ENCODE data around the gene ZMAT2. TPM values are rescaled to one million over a fixed set of nuclear protein-coding genes. Genes with fewer than 3 reads are reported as not detected.
A peak's percentile ranks its signal among the peaks of the same experiment; 100 is the strongest.

Gene ZMAT2
- polyA plus RNA-seq, 2 of the 4 experiments (the other 2 are of a cell fraction), result 90.9 to 208 TPM

DNA sequence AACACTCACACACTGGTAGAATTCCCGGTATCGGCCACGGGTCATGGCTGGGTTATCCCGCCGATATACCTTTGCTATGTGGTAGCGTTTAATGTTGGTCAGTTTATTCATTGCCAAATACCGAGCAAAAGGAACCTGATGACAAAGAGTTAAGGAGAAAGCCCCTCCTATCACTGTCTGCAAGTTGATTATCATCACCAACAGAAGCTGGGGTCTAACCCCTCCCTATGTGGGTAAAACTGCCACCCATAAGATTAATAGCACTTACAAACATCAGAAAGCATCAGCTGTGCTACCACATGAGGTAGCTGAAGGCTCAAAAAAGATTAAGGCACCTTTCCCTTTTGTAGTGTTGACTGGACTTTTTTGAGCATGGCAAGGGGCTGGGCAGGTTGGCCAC lies 21.3 kb upstream of the ZMAT2 start:
- H3K27ac ChIP-seq, result no peak overlapping the region
- ATAC-seq, result no peak
- CTCF ChIA-PET, result interaction anchor here (1.1 to 1.9 kb wide), 2 partner anchors 12 to 92 kb away, joined by 3 to 6 read pairs; partner anchors contain the start of genes HARS1 and HARS2
- H3K4me3 ChIP-seq, result no peak overlapping the region
- WGBS (ENCODE audit: missing lambda C conversion rate), result 98% methylated on average over 7 of the region's 7 CpGs
- no peaks in the 10 kb centered on the region for H3K9me3 ChIP-seq
- no peak for FAIRE-seq
- TF ChIP-seq ATOH8 (CRISPR knock-in tag; IDR thresholded peaks at IDR 0.05; ENCODE audit: low read depth) (no peak), HEYL (CRISPR knock-in tag; IDR thresholded peaks at IDR 0.05) (no peak), RFX5 (IDR thresholded peaks at IDR 0.05) (no peak), CHD2 (IDR thresholded peaks at IDR 0.05; ENCODE audit: low read length, partially characterized antibody) (no peak), MAZ (IDR thresholded peaks at IDR 0.05; ENCODE audit: borderline replicate concordance, low read depth, low read length) (no peak), POLR2A (IDR thresholded peaks at IDR 0.05; ENCODE audit: low read length) (no peak), KDM5A (IDR thresholded peaks at IDR 0.05) (no peak), SMC3 (IDR thresholded peaks at IDR 0.05) (no peak), POLR2AphosphoS2 (conservative IDR thresholded peaks at IDR 0.05; ENCODE audit: low read length) (no peak)
- TF ChIP-seq, protein P1, sequence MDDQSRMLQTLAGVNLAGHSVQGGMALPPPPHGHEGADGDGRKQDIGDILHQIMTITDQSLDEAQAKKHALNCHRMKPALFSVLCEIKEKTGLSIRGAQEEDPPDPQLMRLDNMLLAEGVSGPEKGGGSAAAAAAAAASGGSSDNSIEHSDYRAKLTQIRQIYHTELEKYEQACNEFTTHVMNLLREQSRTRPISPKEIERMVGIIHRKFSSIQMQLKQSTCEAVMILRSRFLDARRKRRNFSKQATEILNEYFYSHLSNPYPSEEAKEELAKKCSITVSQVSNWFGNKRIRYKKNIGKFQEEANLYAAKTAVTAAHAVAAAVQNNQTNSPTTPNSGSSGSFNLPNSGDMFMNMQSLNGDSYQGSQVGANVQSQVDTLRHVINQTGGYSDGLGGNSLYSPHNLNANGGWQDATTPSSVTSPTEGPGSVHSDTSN (IDR thresholded peaks at IDR 0.05), result no peak
- H3K4me1 ChIP-seq, result no peaks in the 10 kb centered on the region
- H3K4me2 ChIP-seq, result no peak overlapping the region
- DNase-seq (ENCODE audit: low read depth in 1 of 2, low spot score in 1 of 2), result no peak
- POLR2A ChIA-PET, result no interaction called here

DNA sequence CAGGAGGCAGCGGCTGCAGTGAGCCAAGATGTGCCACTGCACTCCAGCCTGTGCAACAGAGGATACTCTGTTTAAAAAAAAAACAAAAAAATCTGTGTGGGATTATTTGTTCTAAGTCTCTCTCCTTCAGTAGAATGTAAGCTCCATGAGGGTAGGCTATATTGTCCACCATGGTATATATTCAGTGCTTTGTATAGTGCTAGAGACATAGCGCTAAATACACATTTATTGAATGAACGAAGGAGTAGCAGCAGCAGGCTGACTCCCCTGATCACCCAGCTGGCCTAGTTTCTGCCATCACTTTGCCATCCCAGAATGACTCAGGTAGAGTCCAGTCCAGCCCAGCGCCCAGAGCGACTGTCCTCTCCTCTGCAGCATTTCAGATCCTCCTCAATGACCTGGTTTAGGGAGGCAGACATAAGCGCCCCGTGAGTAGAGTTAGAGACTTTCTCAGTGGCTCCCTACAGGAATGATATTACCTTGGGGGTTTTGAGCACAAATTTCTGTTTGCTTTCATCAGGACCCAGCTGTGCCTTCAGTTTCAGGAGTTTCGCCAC lies 9.8 kb upstream of the ZMAT2 start:
- Histone ChIP-seq H3K4me2 (peak overlapping the region; percentile 95), H3K27ac (peak overlapping the region; percentile 90 to 91), H3K4me3 (peak overlapping the region; percentile 81), H3K4me1 (peaks cover 17% of the 10 kb centered on the region), H3K9me3 (no peaks in the 10 kb centered on the region)
- 49% methylated on average over 8 of the region's 8 CpGs for WGBS (ENCODE audit: missing lambda C conversion rate)
- DNase-seq (ENCODE audit: low read depth in 1 of 2, low spot score in 1 of 2), result no peak
- TF ChIP-seq HEYL (CRISPR knock-in tag; IDR thresholded peaks at IDR 0.05), result no peak
- TF ChIP-seq, protein P2, sequence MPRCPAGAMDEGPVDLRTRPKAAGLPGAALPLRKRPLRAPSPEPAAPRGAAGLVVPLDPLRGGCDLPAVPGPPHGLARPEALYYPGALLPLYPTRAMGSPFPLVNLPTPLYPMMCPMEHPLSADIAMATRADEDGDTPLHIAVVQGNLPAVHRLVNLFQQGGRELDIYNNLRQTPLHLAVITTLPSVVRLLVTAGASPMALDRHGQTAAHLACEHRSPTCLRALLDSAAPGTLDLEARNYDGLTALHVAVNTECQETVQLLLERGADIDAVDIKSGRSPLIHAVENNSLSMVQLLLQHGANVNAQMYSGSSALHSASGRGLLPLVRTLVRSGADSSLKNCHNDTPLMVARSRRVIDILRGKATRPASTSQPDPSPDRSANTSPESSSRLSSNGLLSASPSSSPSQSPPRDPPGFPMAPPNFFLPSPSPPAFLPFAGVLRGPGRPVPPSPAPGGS (IDR thresholded peaks at IDR 0.05), result no peak
- no peak for TF ChIP-seq EHMT2 (IDR thresholded peaks at IDR 0.05; ENCODE audit: low read depth)
- no peak for TF ChIP-seq NPAS2 (CRISPR knock-in tag; IDR thresholded peaks at IDR 0.05; ENCODE audit: borderline replicate concordance)
- TF ChIP-seq RNF2 (IDR thresholded peaks at IDR 0.05; ENCODE audit: borderline replicate concordance, low read depth), result no peak
- TF ChIP-seq KDM5A (IDR thresholded peaks at IDR 0.05), result no peak
- TF ChIP-seq FOXS1 (CRISPR knock-in tag; IDR thresholded peaks at IDR 0.05), result no peak
- no peak for TF ChIP-seq GATA3 (IDR thresholded peaks at IDR 0.05; ENCODE audit: borderline replicate concordance)
- FAIRE-seq, result no peak
- CTCF ChIA-PET, result interaction anchor here (0.6 to 1.6 kb wide), 10 partner anchors 10 to 318 kb away, joined by 3 to 6 read pairs (median 3); partner anchors contain the start of genes DND1 and TMCO6
- POLR2A ChIA-PET, result interaction anchor here (0.6 to 2.0 kb wide), 13 partner anchors 10 to 344 kb away, joined by 3 to 27 read pairs (median 5); partner anchors contain the start of genes ANKHD1, HBEGF, IK and NDUFA2
- peak; percentile 5 to 16; a peak in 5 of 6 replicates for ATAC-seq

- POLR2A ChIA-PET, result interaction anchor here (0.6 to 2.0 kb wide), 14 partner anchors 9 to 345 kb away, joined by 3 to 27 read pairs (median 4); partner anchors contain the start of genes ANKHD1, HBEGF, IK and NDUFA2
- CTCF ChIA-PET, result interaction anchor here (0.6 to 1.5 kb wide), 9 partner anchors 11 to 318 kb away, joined by 3 to 6 read pairs (median 3); partner anchors contain the start of genes DND1 and TMCO6
- TF ChIP-seq ZSCAN20 (CRISPR knock-in tag; IDR thresholded peaks at IDR 0.05) (no peak), MAZ (IDR thresholded peaks at IDR 0.05; ENCODE audit: borderline replicate concordance, low read depth, low read length) (0 out of 2 replicates have a peak, but pooled peaks have one; percentile 26), MAX (IDR thresholded peaks at IDR 0.05) (peak; percentile 78), BHLHE40 (IDR thresholded peaks at IDR 0.05; ENCODE audit: low read depth, low read length) (0 out of 2 replicates have a peak, but pooled peaks have one; percentile 33), RAD21 (conservative IDR thresholded peaks at IDR 0.05 in 1 of 2, IDR thresholded peaks at IDR 0.05 in 1 of 2) (peak in 1 of 2 experiments; percentile 28; a peak in 1 of 5 replicates), CHD2 (IDR thresholded peaks at IDR 0.05; ENCODE audit: low read length, partially characterized antibody) (no peak), CTCF (IDR thresholded peaks at IDR 0.05) (no peak)
- TF ChIP-seq, protein P2 (IDR thresholded peaks at IDR 0.05), result peak; percentile 91; the same call in 2 of the 3 replicates
Measured at GRCh38 chr5:140690941-140691924, 9.0 kb upstream of the ZMAT2 start, which contains the start of the genes HARS1 and HARS2. HARS1 (minus strand) TSS chr5:140691370; CDS start chr5:140691304, 66 bp downstream. HARS2 (plus strand) TSS chr5:140691455; CDS start chr5:140691649, 194 bp downstream.

More at GRCh38 chr5:140690941-140691924, 9.0 kb upstream of the ZMAT2 start, which contains the start of the genes HARS1 and HARS2:
- FAIRE-seq (no peak), ATAC-seq (peak; percentile 98 to 99), DNase-seq (ENCODE audit: low read depth in 1 of 2, low spot score in 1 of 2) (peak; percentile 97 to 98)
- Histone ChIP-seq H3K4me3 (peak within 1 kb of the TSS; percentile 81), H3K4me1 (peaks cover 17% of the 10 kb centered on the region), H3K9me3 (no peaks in the 10 kb centered on the region), H3K4me2 (peak within 1 kb of the TSS; percentile 95), H3K27ac (peak within 1 kb of the TSS; percentile 90 to 91)
- under 1% methylated on average over 35 of the region's 61 CpGs for WGBS (ENCODE audit: missing lambda C conversion rate)

Measured in A549 (cell line).